VCaP (cell line): ENCODE measurements around the gene CACNA2D1.

Experiments used
- H3K27ac ChIP-seq: fragments of 450-650 bp; 2 replicates; pipeline ENCODE4 v1.5.1; 2017
- TF ChIP-seq, protein P1 (sequence below): fragments of 450-650 bp; conservative IDR thresholded peaks from 2 replicates; pipeline ENCODE4 v1.5.1; 2017; ENCODE audit warnings: mild to moderate bottlenecking, moderate library complexity

CACNA2D1 gene

DNA sequence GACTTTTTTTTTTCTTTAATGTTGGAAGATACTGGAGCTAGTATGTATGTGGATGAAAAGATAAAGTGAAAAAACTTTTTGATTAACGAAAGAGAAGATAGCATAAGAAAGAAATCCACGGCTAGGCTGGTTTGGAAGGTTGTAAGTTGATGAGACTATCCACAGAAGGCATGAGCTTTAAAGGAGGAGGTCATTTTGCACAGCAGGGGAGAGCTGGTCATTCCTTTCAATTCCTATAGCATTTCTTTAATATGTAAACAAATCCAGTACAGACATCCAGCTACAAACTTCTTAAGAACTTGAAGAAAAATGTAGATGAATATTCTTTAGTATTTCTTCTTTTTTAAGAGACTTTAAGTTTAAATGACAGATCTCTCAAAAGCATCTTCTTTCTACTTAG lies 281.3 kb downstream of the CACNA2D1 start:
- TF ChIP-seq, protein P1, sequence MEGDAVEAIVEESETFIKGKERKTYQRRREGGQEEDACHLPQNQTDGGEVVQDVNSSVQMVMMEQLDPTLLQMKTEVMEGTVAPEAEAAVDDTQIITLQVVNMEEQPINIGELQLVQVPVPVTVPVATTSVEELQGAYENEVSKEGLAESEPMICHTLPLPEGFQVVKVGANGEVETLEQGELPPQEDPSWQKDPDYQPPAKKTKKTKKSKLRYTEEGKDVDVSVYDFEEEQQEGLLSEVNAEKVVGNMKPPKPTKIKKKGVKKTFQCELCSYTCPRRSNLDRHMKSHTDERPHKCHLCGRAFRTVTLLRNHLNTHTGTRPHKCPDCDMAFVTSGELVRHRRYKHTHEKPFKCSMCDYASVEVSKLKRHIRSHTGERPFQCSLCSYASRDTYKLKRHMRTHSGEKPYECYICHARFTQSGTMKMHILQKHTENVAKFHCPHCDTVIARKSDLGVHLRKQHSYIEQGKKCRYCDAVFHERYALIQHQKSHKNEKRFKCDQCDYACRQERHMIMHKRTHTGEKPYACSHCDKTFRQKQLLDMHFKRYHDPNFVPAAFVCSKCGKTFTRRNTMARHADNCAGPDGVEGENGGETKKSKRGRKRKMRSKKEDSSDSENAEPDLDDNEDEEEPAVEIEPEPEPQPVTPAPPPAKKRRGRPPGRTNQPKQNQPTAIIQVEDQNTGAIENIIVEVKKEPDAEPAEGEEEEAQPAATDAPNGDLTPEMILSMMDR: no peak
- H3K27ac ChIP-seq: no peak overlapping the region

DNA sequence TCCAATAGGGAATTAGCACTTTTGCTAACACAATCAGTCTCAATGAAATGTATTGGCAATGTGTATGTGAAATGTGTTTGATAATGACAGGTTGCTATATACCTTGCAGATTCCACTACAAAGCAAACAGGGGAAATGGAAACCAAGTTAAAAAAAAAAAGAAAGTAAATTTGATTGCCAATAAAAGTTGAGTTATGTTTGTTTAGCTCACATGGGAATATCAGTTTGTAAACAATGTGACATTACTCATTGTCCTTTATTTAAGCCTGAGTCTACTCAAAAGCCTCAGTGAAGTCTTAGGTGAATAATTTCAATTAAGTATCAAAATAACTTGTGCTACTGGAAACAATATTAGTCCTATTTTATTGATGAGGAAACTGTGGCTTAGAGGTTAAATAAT lies 285.2 kb downstream of the CACNA2D1 start:
- no peak overlapping the region for H3K27ac ChIP-seq
- TF ChIP-seq, protein P1: no peak

DNA sequence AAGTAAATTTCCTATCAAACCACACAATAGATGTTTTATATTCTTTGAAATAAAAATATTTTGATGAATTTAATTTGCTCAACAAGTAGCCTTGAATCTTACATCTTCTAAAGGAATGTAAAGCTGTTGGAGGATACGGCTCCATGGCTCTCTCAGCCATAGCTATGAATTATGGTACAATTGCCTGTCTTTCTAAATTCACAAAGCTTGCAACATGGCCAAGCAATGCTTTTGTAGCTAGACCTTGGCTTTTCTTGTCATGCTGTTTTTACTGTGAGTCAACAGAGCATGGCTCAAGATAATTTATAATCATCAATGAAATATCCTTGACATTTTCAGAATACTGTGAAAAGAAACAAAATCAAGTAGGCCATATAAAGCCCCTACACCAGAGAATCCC lies 286.7 kb downstream of the CACNA2D1 start:
- H3K27ac ChIP-seq: peak overlapping the region; percentile 14; the same call in 1 of the 2 replicates
- TF ChIP-seq, protein P1: no peak

DNA sequence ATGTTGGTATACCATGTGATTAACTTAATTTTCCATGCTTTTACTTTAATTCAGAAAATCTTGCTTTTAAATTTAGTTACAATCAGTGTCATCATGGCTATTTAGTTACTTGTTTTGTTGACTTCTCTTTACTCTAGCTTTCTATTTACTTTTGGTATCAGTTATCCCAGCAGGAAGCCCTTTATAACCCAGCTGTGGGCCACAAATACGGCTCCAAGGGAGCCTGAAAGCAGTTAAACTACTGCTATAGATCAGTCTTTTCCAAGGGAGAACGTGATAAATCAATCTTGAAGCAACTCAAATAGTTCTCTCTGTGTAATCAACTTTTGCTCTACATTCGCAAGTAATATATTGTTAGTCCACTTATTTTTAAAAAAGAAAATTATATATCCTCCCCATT lies 287.4 kb downstream of the CACNA2D1 start:
- H3K27ac ChIP-seq: peak overlapping the region; percentile 14
- TF ChIP-seq, protein P1: no peak

DNA sequence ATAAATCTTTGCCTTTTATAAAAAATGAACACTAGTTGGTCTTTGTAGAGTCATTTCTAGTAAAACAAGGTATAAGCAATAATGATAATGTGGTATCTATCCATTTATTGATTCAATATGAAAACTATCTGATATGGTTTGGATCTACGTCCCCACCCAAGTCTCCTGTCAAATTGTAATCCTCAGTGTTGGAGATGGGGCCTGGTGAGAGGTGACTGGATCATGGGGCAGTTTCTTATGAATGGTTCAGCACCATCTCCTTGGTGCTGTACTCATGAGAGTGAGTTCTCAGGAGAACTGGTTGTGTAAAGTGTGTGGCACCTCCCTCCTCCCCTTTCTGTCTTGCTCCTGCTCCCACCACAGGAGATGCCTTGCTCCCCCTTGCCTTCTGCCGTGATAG lies 288.8 kb downstream of the CACNA2D1 start:
- H3K27ac ChIP-seq: no peak overlapping the region
- TF ChIP-seq, protein P1: no peak

DNA sequence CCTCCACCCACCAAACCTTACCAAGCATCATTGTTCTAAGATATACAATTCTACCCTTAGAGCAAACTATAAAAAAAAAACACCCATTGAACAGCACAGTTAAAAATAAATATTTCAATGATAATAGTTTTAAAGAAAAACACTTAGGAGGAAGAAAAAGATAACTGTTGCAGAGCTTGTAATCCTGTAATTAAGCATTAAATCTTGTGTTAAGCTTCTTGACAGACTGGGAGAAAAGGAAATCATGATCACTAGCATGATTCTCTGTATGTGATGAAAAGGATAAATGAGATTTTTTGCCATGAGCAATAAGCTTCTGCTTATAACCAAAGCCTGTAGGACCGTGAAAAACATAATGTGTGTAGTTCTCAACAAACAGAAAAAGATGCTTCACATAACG lies 289.8 kb downstream of the CACNA2D1 start:
- no peak overlapping the region for H3K27ac ChIP-seq
- TF ChIP-seq, protein P1: no peak

DNA sequence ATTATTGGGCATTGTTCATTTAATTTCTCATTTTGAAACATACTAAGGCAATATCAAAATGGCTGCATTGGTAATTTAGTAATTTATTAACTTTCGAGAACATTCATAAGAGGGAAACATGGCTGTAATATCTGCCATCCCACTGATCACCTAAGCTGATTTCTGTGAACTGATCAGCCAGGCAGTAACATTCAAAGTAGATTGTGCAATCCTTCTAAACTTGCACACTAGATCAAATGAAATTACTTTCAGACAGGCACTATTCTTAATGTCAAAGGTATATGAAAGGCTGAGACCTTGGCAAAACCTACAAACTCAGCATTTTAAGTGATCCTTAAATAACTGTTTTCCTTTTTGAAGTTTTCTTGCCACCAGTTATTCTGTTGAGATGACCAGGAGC lies 290.7 kb downstream of the CACNA2D1 start:
- TF ChIP-seq, protein P1: no peak
- H3K27ac ChIP-seq: no peak overlapping the region

DNA sequence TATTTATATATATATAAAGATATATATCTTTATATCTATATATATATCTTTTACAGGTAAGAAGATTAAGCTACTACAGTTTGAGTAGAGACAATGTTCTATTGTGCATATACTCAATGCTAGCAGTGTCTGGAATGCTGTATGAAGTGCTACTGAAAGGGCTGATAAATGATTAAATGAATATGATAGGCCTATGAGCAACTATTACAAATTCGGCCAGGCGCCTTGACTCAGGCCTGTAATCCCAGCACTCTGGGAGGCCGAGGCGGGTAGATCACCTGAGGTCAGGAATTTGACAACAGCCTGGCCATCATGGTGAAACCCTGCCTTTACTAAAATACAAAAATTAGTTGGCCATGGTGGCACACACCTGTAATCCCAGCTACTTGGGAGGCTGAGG lies 297.1 kb downstream of the CACNA2D1 start:
- TF ChIP-seq, protein P1: no peak
- H3K27ac ChIP-seq: no peak overlapping the region
